B cell (primary cell): ENCODE measurements around the gene EGF. TPM values are rescaled to one million over a fixed set of nuclear protein-coding genes. Genes with fewer than 3 reads are reported as not detected.

Experiments
- ATAC-seq: fragments of 200-7000 bp; cut with Tn5 transposase; one replicate; pipeline ENCODE4 v1.10.0; 2021; ENCODE audit warnings: low read depth, mild to moderate bottlenecking, moderate number of reproducible peaks, moderate library complexity
- CTCF ChIA-PET: fragments of 350-600 bp; sonication (Branson Sonifier 250); formaldehyde crosslinking; loops from one replicate; lab custom pipeline; 2021; ENCODE audit warnings: antibody characterized with exemption, inconsistent platforms; lab: Charles Lee
- POLR2A ChIA-PET: fragments of 350-600 bp; sonication (Branson Sonifier 250); formaldehyde crosslinking; loops from one replicate; lab custom pipeline; 2021; ENCODE audit warnings: antibody characterized with exemption; lab: Charles Lee
- DNase-seq: peaks from one replicate; pipeline ENCODE4 v3.0.0; 2013
- H2AFZ ChIP-seq: 2 replicates; pipeline ENCODE4 v1.6.1; 2012; ENCODE audit warnings: mild to moderate bottlenecking, low read depth, low read length; ENCODE audit not compliant: insufficient read depth, poor library complexity, severe bottlenecking
- H3K27ac ChIP-seq, 2 donors: 1 replicate in 1 of 2; 2 replicates in 1 of 2; pipeline ENCODE4 v1.5.1; 2012 to 2013; ENCODE audit warnings: low read length in 2 of 2, mild to moderate bottlenecking in 2 of 2, moderate library complexity in 1 of 2
- H3K27me3 ChIP-seq, 4 experiments: fragments of 200-600 bp in 1 of 4; sonication (generic) in 1 of 4; replicated peaks in 1 of 4; 1 replicate in 2 of 4; 2 replicates in 2 of 4; pipeline versions ENCODE4 v1.6.1 to v1.7.0; 2013 to 2016; ENCODE audit warnings: low read length in 3 of 4, mild to moderate bottlenecking in 2 of 4, mixed read lengths in 1 of 4, moderate library complexity in 1 of 4; ENCODE audit not compliant: insufficient read depth in 4 of 4, control insufficient read depth in 3 of 4; ENCODE audit errors: control extremely low read depth in 1 of 4
- H3K36me3 ChIP-seq, 2 experiments: replicated peaks in 1 of 2; 1 replicate in 1 of 2; 2 replicates in 1 of 2; pipeline versions ENCODE4 v1.6.1 to v1.7.1; 2013; ENCODE audit warnings: low read length in 1 of 2; ENCODE audit not compliant: insufficient read depth in 2 of 2, control insufficient read depth in 1 of 2; ENCODE audit errors: control extremely low read depth in 1 of 2, extremely low read depth in 1 of 2
- H3K4me1 ChIP-seq, 2 donors: fragments of 200-600 bp in 1 of 2; sonication (generic) in 1 of 2; 1 replicate in 1 of 2; 2 replicates in 1 of 2; pipeline versions ENCODE4 v1.5.1 to v1.6.1; 2013 to 2017; ENCODE audit warnings: low read length in 2 of 2; ENCODE audit not compliant: control insufficient read depth in 2 of 2, insufficient read depth in 2 of 2
- H3K4me2 ChIP-seq: replicated peaks from 2 replicates; pipeline ENCODE3; 2012; ENCODE audit warnings: mild to moderate bottlenecking, low read depth, low read length; ENCODE audit not compliant: poor library complexity, severe bottlenecking
- H3K4me3 ChIP-seq, 5 experiments: fragments of 200-600 bp in 1 of 5; sonication (generic) in 1 of 5; 1 replicate in 3 of 5; 2 replicates in 2 of 5; pipeline versions ENCODE4 v1.5.1 to v1.7.0; 2011 to 2016; ENCODE audit warnings: low read length in 4 of 5, mild to moderate bottlenecking in 4 of 5, low read depth in 2 of 5, control low read depth in 1 of 5, moderate library complexity in 1 of 5; ENCODE audit not compliant: insufficient read depth in 1 of 5; ENCODE audit errors: control extremely low read depth in 1 of 5, extremely low read depth in 1 of 5
- H3K79me2 ChIP-seq: fragments of 200-600 bp; sonication (generic); one replicate; pipeline ENCODE4 v1.6.0; 2016; ENCODE audit warnings: low read length; ENCODE audit not compliant: control insufficient read depth, insufficient read depth
- H3K9ac ChIP-seq: fragments of 200-600 bp; sonication (generic); 2 replicates; pipeline ENCODE4 v1.6.1; 2017; ENCODE audit warnings: mild to moderate bottlenecking, low read length, moderate library complexity
- H3K9me3 ChIP-seq, 3 donors: one replicate each; pipeline versions ENCODE4 v1.6.1 to v1.7.1; 2013; ENCODE audit warnings: low read length in 2 of 3; ENCODE audit not compliant: control insufficient read depth in 2 of 3, insufficient read depth in 1 of 3; ENCODE audit errors: control extremely low read depth in 1 of 3
- H4K20me1 ChIP-seq: 2 replicates; pipeline ENCODE4 v1.6.0; 2012; ENCODE audit warnings: mild to moderate bottlenecking, low read length; ENCODE audit not compliant: insufficient read depth, control insufficient read depth, poor library complexity, severe bottlenecking
- H3K27ac Mint-ChIP-seq: one replicate; pipeline ENCODE4 v1.8.0; 2021; ENCODE audit warnings: mixed read lengths
- H3K27me3 Mint-ChIP-seq: one replicate; pipeline ENCODE4 v1.8.0; 2021; ENCODE audit warnings: mixed read lengths
- H3K4me1 Mint-ChIP-seq: one replicate; pipeline ENCODE4 v1.8.0; 2021; ENCODE audit warnings: mixed read lengths
- H3K4me3 Mint-ChIP-seq: one replicate; pipeline ENCODE4 v1.8.0; 2021; ENCODE audit warnings: mixed read lengths
- H3K9me3 Mint-ChIP-seq: one replicate; pipeline ENCODE4 v1.8.0; 2022; ENCODE audit warnings: mixed read lengths; ENCODE audit not compliant: insufficient read depth
- EZH2 ChIP-seq: IDR thresholded peaks from 2 replicates; pipeline ENCODE4 v1.6.1; 2012; ENCODE audit warnings: borderline replicate concordance, low read depth, mild to moderate bottlenecking, moderate library complexity, low read length; ENCODE audit not compliant: insufficient read depth, poor library complexity, severe bottlenecking
- WGBS: methylation state at CpG from one replicate; pipeline ENCODE4 v1.1.5; 2013; ENCODE audit warnings: missing lambda C conversion rate; ENCODE audit not compliant: insufficient coverage; 5-methylcytosine and 5-hydroxymethylcytosine counted together
- intact Hi-C: fragments of 100-400 bp; cut with micrococcal nuclease; formaldehyde crosslinking; loops from one replicate; pipeline ENCODE4 v1.10.0; 2022
- polyA plus RNA-seq: library from polyadenylated mRNA; depleted of rRNA; stranded (reverse); fragments of >200 nt; gene quantifications from 2 replicates; pipeline ENCODE4 v1.2.3, GENCODE V29; 2012
- total RNA-seq, 2 donors: library from RNA; stranded (reverse); fragments of 120-200 nt in 1 of 2; gene quantifications; 1 replicate in 1 of 2; 2 replicates in 1 of 2; pipeline versions ENCODE4 v1.2.3 to v1.2.4, GENCODE V29; 2013 to 2022
- TF ChIP-seq, protein P1 (sequence below): fragments of 200-600 bp; IDR thresholded peaks from one replicate; pipeline ENCODE4 v1.8.0; 2022; ENCODE audit warnings: antibody characterized with exemption, mild to moderate bottlenecking

The EGF gene
- total and polyA plus RNA-seq, 2 donors (not counting 1 experiment from before 2014, with no cell fraction given): not detected

DNA sequence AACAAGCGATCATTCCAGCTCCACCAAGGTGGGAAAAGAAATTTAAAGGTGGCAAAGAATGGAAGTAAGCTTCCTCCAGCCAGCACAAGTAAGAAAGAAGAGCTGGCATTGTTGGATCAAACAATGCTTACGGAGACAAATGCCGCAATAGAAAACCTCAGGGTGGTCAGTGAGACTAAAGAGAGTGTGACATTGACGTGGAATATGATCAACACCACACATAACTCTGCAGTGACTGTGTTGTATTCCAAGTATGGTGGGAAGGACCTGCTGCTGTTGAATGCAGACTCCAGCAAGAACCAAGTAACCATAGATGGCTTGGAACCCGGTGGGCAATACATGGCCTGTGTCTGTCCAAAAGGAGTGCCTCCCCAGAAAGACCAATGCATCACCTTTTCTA is 42.6 kb upstream of the EGF start:
- no peak overlapping the region for H3K4me3 ChIP-seq
- Mint-ChIP-seq H3K4me1 (no peaks in the 10 kb centered on the region), H3K27me3 (no peaks in the 10 kb centered on the region), H3K27ac (no peak overlapping the region), H3K4me3 (no peak overlapping the region), H3K9me3 (no peaks in the 10 kb centered on the region)
- TF ChIP-seq, protein P1, sequence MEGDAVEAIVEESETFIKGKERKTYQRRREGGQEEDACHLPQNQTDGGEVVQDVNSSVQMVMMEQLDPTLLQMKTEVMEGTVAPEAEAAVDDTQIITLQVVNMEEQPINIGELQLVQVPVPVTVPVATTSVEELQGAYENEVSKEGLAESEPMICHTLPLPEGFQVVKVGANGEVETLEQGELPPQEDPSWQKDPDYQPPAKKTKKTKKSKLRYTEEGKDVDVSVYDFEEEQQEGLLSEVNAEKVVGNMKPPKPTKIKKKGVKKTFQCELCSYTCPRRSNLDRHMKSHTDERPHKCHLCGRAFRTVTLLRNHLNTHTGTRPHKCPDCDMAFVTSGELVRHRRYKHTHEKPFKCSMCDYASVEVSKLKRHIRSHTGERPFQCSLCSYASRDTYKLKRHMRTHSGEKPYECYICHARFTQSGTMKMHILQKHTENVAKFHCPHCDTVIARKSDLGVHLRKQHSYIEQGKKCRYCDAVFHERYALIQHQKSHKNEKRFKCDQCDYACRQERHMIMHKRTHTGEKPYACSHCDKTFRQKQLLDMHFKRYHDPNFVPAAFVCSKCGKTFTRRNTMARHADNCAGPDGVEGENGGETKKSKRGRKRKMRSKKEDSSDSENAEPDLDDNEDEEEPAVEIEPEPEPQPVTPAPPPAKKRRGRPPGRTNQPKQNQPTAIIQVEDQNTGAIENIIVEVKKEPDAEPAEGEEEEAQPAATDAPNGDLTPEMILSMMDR: no peak
- no peak for TF ChIP-seq EZH2
- no peaks in the 10 kb centered on the region for H4K20me1 ChIP-seq
- H3K4me2 ChIP-seq: no peak overlapping the region
- no peak overlapping the region for H2AFZ ChIP-seq
- WGBS: 100% methylated on average over 2 of the region's 5 CpGs
- ChIA-PET POLR2A (no interaction called here), CTCF (interaction anchor here (0.5 kb wide), 1 partner anchor 483 kb away, joined by 5 read pairs; no protein-coding TSS in a partner anchor)
- H3K79me2 ChIP-seq: no peaks in the 10 kb centered on the region
- H3K36me3 ChIP-seq: no peaks in the 10 kb centered on the region
- intact Hi-C loops: no loop called here
- DNase-seq (no peak), ATAC-seq (no peak)
- no peak overlapping the region for H3K27ac ChIP-seq
- no peaks in the 10 kb centered on the region for H3K27me3 ChIP-seq
- H3K4me1 ChIP-seq: no peaks in the 10 kb centered on the region
- no peak overlapping the region for H3K9ac ChIP-seq
- H3K9me3 ChIP-seq: no peaks in the 10 kb centered on the region

DNA sequence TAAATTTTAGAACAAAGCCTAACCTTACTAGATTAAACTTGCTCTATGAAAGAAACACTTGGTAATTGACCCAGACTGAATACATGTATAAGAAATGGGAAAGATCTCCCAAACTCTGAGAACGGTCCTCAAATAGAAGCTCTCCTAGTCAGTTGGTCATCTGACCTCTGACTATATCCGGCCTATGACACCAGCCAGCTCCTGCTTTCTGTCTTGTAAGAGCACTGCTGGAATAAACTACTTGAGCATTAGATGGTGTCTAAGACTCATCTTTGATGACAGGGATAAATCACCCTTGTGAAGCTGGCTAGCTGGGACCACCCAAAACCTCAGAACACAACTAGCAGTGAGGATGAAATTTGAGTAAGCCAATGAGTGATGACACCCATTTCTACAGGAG is 40.6 kb upstream of the EGF start:
- no peak overlapping the region for H3K27ac ChIP-seq
- H4K20me1 ChIP-seq: no peaks in the 10 kb centered on the region
- 100% methylated on average over 1 of the region's 2 CpGs for WGBS
- DNase-seq: no peak
- no peaks in the 10 kb centered on the region for H3K4me1 ChIP-seq
- no peaks in the 10 kb centered on the region for H3K9me3 ChIP-seq
- Mint-ChIP-seq H3K27ac (no peak overlapping the region), H3K4me1 (no peaks in the 10 kb centered on the region), H3K4me3 (no peak overlapping the region), H3K27me3 (no peaks in the 10 kb centered on the region), H3K9me3 (no peaks in the 10 kb centered on the region)
- POLR2A ChIA-PET: no interaction called here
- intact Hi-C loops: no loop called here
- H3K4me3 ChIP-seq: no peak overlapping the region
- H3K27me3 ChIP-seq: no peaks in the 10 kb centered on the region
- H3K9ac ChIP-seq: no peak overlapping the region
- no peak overlapping the region for H2AFZ ChIP-seq
- no peak for ATAC-seq
- CTCF ChIA-PET: interaction anchor here (1.0 kb wide), 1 partner anchor 9 kb away, joined by 3 read pairs; no protein-coding TSS in a partner anchor
- H3K4me2 ChIP-seq: no peak overlapping the region
- no peaks in the 10 kb centered on the region for H3K36me3 ChIP-seq
- H3K79me2 ChIP-seq: no peaks in the 10 kb centered on the region
- no peak for TF ChIP-seq EZH2
